NCI-H1092 treated with DMSO at 0.1 percent for 48 hours (cell line): ENCODE measurements around the gene DPPA2.

ENCODE experiments used
- DNase-seq: peaks from one replicate; lab custom pipeline; 2025; lab: John Stamatoyannopoulos, UW

The DPPA2 gene

DNA sequence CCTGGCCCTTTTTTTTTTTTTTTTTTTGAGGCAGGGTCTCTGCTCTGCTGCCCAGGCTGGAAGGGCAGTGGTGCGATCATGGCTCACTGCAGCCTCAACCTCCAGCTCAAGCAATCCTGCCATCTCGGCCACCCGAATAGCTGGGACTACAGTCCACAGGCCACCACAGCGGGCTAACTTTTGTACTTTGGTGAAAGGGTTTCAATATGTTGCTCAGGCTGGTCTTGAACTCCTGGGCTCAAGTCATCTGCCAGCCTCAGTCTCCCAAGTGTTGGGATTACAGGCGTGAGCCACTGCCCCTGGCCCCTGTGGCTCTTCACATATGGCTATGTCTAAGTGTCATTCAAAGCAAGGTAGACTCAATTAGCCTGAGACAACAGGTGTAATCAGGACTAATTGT is 8.8 kb upstream of the DPPA2 start:
- no peak for DNase-seq

DNA sequence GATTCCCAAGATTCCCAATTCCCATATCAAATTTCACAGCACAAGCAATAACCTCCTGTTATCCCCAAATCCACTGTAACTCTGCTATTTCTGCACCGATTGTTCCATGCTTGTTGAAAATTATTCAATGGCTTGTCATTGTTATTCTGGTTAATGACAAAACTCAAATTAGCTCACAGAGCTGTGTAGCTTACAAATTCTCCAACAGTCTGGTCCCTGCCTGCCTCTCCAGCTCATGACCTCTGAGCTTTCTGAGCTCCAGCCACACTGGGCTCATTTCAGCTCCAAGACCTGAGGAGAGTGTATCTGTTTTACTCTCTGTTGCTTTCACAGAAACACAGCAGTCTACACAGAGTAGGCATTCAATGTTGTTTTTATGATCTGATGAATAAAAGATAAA is 3.3 kb downstream of the DPPA2 start:
- DNase-seq, result no peak

DNA sequence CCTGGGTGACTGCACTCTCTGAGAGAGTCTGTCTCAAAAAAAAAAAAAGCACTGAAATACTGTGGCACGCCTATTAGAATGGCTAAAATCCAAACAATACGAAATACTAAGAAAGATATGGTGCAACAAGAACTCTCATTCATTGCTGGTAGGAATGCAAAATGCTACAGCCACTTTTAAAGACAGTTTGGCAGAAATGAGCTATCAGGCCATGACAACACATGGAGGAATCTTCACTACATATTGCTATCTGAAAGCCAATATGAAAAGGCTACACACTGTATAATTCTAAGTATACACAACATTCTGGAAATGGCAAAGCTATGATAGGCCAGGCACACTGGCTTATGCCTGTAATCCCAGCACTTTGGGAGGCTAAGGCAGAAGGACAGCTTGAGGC is 18.8 kb downstream of the DPPA2 start:
- no peak for DNase-seq

DNA sequence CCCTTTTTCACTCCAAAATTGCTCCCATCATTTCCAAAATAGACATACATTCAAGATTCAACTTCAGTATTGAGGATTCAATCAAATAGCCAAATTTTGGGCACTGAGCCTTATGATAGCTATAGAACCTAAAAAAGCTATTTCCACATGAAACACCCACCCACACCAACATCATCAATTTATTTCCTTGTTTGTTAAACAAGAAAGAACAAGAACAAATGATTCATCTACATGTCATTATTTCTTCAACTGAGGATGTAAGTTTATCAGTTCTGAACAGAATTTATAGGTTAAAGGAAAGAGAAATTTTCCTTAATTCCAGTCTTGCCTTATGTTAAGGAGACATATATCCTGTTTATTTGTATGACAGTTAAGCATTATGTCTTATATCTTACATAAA is 32.2 kb downstream of the DPPA2 start:
- DNase-seq, result no peak

DNA sequence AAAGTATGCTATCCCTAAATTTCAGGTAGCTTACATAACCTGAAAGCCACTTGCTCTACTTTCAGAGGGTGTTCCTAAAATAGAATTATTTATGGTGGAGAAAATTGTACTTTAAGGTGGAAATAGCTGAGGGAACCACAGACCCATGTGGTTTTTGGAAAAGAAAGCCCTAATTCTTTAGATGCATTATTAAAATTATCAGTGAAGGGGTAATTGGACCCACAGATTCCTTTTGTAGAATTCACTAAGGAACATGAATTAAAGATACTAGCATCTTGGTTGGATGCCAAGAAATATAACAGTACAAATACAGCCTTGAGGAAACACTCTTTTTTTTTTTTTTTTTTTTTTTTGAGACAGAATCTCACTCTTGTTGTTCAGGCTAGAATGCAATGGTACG is 37.8 kb downstream of the DPPA2 start:
- DNase-seq, result no peak

DNA sequence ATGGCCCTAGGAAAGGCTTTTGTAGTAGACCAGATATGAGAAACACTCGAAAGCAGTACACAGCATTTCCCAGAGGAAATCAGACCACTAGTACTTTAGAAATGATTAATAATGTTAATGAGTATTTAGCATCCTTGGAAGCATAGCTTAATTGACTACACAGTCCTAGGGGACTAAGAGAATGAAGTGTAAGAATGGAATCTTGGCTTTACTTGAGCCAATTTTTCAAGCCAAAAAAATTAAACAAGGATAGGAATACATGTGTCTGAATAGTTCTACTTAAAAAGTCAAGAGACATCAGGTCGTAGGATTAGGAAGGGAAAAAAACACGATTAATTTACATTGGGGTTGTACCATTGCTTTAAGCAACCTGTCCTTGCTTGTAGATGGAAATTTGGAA is 38.2 kb downstream of the DPPA2 start:
- DNase-seq, result no peak

DNA sequence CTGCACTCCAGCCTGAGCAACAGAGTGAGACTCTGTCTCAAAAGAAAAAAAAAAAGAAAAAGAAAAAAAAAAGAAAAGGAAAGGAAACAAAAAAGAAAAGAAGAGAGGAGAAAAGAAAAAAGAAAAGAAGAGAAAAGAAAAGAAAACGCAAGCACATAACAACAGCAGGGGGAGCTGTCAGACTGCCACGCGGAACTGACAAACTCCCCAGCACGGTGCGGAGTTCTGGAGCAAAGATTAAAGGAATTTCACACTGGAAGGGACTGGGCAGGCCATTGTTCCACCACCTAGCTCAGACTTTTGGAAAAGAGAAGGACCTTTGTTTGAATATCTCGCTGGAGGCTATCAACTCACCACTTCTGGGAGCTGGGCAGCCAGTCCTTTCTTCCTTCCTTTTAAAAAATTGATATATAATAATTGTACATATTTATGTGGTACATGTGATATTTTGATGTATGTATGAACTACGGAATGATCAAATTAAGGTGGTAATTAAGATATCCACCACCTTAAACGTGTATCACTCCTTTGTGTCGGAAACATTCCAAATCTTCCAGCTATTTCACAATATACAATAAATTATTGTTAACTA is 40.5 kb downstream of the DPPA2 start:
- DNase-seq, result peak; percentile 8

DNA sequence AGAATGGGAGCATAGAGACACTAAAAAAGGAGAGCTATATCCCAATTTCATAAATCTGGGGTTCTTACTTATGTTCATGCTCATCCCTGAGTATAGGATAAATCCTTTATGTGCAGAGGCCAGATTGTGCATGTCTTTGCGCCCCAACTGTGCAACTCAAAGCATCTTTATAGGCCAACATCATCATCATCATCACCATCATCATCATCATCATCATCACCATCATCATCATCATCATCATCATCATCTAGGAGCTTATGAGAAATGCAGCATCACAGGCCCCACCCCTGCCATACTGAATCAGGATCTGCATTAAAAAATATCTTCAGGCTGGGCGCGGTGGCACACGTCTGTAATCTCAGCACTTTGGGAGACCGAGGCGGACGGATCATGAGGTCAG is 45.5 kb downstream of the DPPA2 start:
- no peak for DNase-seq

DNA sequence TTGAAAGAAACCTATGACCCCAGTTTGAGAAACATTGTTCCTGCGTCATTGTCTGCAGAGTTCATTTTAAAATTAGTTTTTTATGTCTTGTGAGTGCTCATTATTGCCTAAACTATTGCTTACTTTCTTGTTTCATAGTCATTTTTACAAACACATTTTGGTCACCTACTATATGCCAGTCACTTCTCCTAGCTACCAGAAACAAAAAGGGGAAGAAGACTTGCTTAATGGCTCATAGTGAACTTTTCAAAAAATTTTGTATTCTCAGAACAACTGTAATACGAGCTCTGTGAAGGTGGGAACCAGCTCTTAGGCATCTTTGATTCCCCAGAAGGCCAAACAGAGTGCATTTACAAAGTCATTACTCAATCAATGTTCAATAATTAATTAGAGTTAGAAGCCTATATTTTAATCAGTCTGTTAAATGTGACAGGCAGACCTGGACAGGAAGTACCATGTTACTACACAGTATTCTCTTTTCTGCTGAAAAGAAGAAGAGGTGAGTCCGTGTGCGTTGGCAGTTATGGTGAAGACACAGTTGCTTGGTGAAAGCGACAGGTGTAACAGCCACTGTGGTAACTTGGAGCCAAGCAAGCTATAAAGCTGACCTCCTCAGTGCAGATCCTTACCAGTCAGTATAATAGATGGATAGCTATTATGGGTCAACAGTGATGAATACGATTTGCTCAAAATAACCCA is 46.6 kb downstream of the DPPA2 start:
- DNase-seq, result no peak

DNA sequence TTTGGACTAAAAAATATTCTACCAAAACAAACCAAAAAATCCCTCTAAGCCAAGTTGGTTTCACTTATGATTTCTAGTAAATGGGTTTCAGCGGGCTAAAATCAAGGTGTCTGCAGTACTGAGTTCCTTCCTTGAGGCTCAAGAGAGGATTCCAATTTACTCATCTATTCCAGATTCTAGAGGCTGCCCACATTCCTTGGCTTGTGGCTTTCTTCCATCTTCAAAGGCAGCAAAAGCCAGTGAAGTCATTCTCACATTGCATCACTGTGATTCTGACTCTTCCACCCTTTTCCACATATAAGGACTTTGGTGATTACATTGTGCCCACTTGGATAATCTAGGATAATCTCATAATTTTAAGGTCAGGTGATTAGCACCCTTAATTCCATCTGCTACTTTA is 48.1 kb downstream of the DPPA2 start:
- no peak for DNase-seq

DNA sequence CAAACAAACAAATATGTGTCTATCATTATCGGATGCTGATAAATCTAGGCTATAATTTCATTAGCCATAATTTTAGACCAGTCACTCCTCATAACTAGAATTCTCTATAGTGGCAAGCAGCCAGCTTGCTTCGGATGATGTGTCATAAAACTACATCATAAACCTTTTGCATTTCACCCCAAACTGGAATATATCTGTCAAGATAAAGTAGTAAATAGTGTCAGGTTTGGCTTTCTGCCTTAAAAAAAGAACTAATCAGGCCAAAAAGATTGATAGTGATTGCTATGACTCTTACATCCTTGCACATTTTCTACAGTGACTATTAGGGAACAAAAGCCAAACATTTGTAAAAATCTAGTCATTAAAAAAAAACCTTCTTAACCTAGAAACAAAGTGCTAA is 51.0 kb downstream of the DPPA2 start:
- DNase-seq, result no peak

DNA sequence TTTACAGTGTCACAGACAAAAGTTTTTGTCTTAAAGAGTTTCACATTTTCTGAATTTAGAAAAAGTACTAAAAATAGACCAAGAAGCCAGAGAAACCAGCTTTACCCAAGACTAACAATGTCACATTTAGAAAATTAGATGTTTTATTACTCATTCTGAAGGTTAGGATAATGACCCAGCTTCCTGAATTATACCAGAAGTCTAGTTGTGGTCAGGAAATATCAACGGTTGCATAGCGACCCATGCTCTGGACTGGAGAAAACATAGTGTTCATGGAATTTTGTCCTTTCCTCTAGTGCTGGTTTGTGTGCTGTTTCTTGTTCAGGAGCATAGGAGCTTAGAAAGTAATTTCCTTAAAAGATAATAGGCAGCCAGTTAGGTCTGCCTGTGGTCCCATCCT is 59.0 kb downstream of the DPPA2 start:
- no peak for DNase-seq

DNA sequence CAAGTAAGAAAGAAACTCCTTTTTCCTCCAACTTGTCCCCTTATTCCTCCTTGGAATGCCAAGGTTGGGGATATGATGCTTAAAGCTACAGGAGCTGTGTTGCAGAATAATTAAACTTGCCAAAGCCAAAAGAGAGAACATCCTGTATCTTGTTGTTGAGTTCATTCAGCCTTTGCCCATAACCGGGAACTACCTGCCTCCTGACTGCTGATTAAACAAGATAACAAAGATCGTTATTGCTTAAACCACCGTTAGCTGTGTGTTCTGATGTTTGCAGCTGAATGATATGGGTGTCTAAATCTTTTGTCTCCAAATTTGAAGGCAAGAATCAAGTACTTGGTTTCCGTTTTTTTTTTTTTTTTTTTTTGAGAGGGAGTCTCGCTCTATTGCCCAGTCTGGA is 61.5 kb downstream of the DPPA2 start:
- no peak for DNase-seq

DNA sequence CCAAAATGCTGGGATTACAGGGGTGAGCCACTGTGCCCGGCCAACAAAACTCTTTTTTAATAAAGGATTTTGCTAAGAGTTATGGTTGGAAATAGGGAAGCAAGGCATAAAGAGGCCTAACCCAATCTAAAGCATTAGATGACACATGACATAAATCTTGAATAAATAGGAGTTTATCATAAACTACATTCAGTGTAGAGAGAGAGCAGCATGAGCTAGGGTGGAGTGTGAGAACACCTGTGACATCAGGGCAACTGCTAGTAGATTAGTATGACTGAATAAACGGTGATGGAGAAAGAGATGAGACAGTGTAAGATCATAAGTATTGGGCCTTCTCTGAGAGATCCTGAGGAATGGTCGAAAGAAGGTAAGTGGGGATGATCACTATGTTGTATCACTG is 63.7 kb downstream of the DPPA2 start:
- no peak for DNase-seq
